ENCODE measurements around the gene H19.

The H19 gene

DNA sequence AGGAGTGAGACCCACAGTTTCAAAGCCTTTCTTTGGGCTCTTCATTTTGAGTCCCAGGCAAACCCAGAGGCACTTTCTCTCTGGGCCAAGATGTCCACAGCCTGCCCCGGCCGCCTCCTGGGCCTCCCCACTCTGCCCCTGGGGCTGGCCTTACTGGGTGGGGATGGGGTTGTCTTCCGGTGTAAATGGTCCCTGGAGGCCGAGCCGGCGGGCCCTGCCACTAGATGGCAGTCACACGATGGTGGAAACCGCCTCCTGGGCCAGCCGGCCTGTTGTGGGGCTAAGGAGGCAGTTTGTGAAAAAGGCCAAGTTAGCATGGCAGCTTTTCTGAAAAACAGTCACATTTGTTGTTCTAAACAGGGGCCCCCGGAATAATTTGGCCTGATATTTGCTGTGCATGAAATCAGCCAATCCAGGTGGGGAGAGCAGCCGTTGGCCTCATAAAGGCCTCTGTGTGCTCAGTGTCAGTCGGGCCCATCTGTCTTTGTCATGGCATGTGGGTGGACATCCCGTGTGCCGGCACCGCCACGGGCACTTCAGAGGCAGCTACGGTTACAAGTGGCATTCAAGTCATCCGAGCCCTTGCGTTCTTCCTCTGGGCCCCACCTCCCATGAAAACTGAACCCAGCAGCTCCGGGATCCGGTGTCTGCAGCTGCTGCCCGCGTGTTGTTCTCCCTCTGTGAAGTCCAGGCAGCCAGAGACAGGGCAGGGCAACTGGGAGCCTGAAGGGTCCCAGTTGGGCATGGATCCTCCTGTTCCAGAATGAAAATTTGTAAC is 44.0 kb downstream of the H19 start:
- in situ Hi-C loops (cut with HindIII; ENCODE audit: low pct_unique_long_range_greater_than_20kb, low sequenced_read_pairs) = no loop called here
- TF ChIP-seq JUND (IDR thresholded peaks at IDR 0.05; ENCODE audit: low read depth) = no peak
- DNase-seq (ENCODE audit: low read depth in 1 of 2, low spot score in 1 of 2) = no peak

DNA sequence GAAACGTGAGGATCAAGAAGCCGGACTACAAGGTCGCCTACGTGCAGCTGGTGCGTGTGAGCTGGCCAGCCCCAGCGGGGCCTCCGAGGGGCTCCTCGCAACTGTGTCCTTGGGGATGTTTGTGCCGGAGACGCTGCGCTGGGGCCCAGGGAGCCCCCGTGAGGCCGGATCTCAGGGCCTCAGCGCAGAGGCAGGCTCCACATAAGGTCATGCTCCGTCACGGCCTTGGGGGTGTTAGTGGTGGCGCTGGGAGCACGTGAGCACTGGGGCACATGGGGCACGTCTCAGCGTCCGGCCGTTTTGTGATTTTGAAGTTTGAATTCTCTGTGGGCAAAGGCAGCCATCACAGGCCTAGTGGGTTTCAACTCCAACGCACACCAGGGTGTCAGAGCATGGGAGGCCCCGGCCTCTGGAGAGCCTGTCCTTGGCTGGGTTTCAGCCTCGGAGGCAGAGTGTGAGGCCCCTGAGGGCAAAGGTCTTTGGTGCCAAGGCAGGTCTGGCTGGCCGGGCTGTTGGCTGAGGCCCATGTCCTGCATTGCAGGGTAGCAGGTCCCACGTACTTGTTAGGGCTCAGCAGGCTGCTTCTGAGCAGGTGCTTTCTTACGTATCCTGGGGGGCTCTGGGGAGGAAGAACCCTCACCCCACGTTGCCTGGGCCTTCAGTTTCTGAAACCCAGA is 44.7 kb downstream of the H19 start:
- TF ChIP-seq JUND (IDR thresholded peaks at IDR 0.05; ENCODE audit: low read depth) = no peak
- DNase-seq (ENCODE audit: low read depth in 1 of 2, low spot score in 1 of 2) = no peak
- in situ Hi-C loops (cut with HindIII; ENCODE audit: low pct_unique_long_range_greater_than_20kb, low sequenced_read_pairs) = no loop called here

DNA sequence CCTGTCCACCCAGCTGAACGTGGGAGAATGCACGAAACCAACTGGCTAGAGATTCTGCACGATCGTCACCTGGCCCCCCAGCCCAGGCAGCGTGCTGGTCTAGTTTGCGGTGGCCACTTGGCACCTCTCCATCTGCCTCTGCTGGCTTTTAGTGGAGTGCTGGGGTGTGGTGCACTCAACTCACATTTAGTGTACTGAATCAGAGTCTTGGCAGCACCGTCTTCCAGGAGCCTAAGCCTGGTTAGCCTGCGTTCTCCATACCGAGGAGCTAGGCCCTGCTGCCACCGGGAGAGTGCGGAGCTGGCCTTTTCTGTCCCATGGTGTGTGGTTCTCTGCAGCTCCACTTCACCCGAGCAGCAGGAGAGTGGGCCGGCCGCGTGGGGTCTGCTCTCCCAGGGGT is 47.7 kb downstream of the H19 start:
- no peak for TF ChIP-seq JUND (IDR thresholded peaks at IDR 0.05; ENCODE audit: low read depth)
- no peak for DNase-seq (ENCODE audit: low read depth in 1 of 2, low spot score in 1 of 2)
- in situ Hi-C loops (cut with HindIII; ENCODE audit: low pct_unique_long_range_greater_than_20kb, low sequenced_read_pairs) = no loop called here

GRCh38 chr11:1949302-1949701 is 48.3 kb downstream of the H19 start:
- TF ChIP-seq JUND (IDR thresholded peaks at IDR 0.05; ENCODE audit: low read depth) = no peak
- in situ Hi-C loops (cut with HindIII; ENCODE audit: low pct_unique_long_range_greater_than_20kb, low sequenced_read_pairs) = no loop called here
- DNase-seq (ENCODE audit: low read depth in 1 of 2, low spot score in 1 of 2) = no peak

- in situ Hi-C loops (cut with HindIII; ENCODE audit: low pct_unique_long_range_greater_than_20kb, low sequenced_read_pairs) = no loop called here
- no peak for DNase-seq (ENCODE audit: low read depth in 1 of 2, low spot score in 1 of 2)
- TF ChIP-seq JUND (IDR thresholded peaks at IDR 0.05; ENCODE audit: low read depth) = no peak
Observed at GRCh38 chr11:1948389-1948788, 49.3 kb downstream of the H19 start.

- no peak for TF ChIP-seq JUND (IDR thresholded peaks at IDR 0.05; ENCODE audit: low read depth)
Observed at GRCh38 chr11:1947592-1948237, 49.9 kb downstream of the H19 start.

GRCh38 chr11:1946812-1947484 is 50.7 kb downstream of the H19 start, which contains the start of gene MRPL23:
MRPL23 (plus strand) TSS chr11:1947332; CDS start chr11:1947363, 31 bp downstream.
- TF ChIP-seq JUND (IDR thresholded peaks at IDR 0.05; ENCODE audit: low read depth) = no peak

More at GRCh38 chr11:1947592-1948237, 49.9 kb downstream of the H19 start:
- in situ Hi-C loops (cut with HindIII; ENCODE audit: low pct_unique_long_range_greater_than_20kb, low sequenced_read_pairs) = no loop called here
- no peak for DNase-seq (ENCODE audit: low read depth in 1 of 2, low spot score in 1 of 2)

More at GRCh38 chr11:1946812-1947484, 50.7 kb downstream of the H19 start, which contains the start of gene MRPL23:
- in situ Hi-C loops (cut with HindIII; ENCODE audit: low pct_unique_long_range_greater_than_20kb, low sequenced_read_pairs) = no loop called here
- DNase-seq (ENCODE audit: low read depth in 1 of 2, low spot score in 1 of 2) = no peak
